NCI-H82 treated with DMSO at 0.1 percent for 48 hours (cell line): ENCODE measurements around the gene NKX3-2.

Experiments used
- DNase-seq: peaks from one replicate; lab custom pipeline; 2025; ENCODE audit not compliant: unreplicated experiment; lab: John Stamatoyannopoulos, UW

NKX3-2 gene

GRCh38 chr4:13546142-13546940 is 2.0 kb upstream of the NKX3-2 start:
- DNase-seq = no peak

- DNase-seq = no peak
These were observed 1.1 kb upstream of the NKX3-2 start for GRCh38 chr4:13545394-13545808.

GRCh38 chr4:13544606-13545393 is 492 bp upstream of the NKX3-2 start:
- DNase-seq = peak; percentile 50

GRCh38 chr4:13543032-13543838 is 1.1 kb downstream of the NKX3-2 start:
- DNase-seq = no peak

- no peak for DNase-seq
These were observed 1.7 kb downstream of the NKX3-2 start for GRCh38 chr4:13542577-13543031.

GRCh38 chr4:13541720-13542576 is 2.4 kb downstream of the NKX3-2 start:
- no peak for DNase-seq

GRCh38 chr4:13541176-13541604 is 3.1 kb downstream of the NKX3-2 start:
- DNase-seq = no peak

- DNase-seq = no peak
These were observed 3.7 kb downstream of the NKX3-2 start for GRCh38 chr4:13540446-13541175.

- DNase-seq = no peak
These were observed 4.5 kb downstream of the NKX3-2 start for GRCh38 chr4:13539619-13540445.

GRCh38 chr4:13539047-13539618 is 5.2 kb downstream of the NKX3-2 start:
- no peak for DNase-seq

GRCh38 chr4:13538427-13538973 is 5.8 kb downstream of the NKX3-2 start:
- DNase-seq = no peak

GRCh38 chr4:13537832-13538177 is 6.5 kb downstream of the NKX3-2 start:
- DNase-seq = no peak

- no peak for DNase-seq
These were observed 7.1 kb downstream of the NKX3-2 start for GRCh38 chr4:13537011-13537831.

- no peak for DNase-seq
These were observed 7.7 kb downstream of the NKX3-2 start for GRCh38 chr4:13536607-13537006.

GRCh38 chr4:13535708-13536361 is 8.5 kb downstream of the NKX3-2 start:
- DNase-seq = no peak

GRCh38 chr4:13535118-13535517 is 9.2 kb downstream of the NKX3-2 start:
- DNase-seq = no peak
